HG03575 (cell line): ENCODE measurements around the gene SLITRK6.

Source experiments
- ATAC-seq: cut with Tn5 transposase; IDR thresholded peaks from one replicate; pipeline ENCODE4 v1.9.1; 2021; ENCODE audit not compliant: unreplicated experiment, insufficient number of reproducible peaks, low FRiP score; ENCODE audit errors: extremely low read depth

SLITRK6 gene, protein sequence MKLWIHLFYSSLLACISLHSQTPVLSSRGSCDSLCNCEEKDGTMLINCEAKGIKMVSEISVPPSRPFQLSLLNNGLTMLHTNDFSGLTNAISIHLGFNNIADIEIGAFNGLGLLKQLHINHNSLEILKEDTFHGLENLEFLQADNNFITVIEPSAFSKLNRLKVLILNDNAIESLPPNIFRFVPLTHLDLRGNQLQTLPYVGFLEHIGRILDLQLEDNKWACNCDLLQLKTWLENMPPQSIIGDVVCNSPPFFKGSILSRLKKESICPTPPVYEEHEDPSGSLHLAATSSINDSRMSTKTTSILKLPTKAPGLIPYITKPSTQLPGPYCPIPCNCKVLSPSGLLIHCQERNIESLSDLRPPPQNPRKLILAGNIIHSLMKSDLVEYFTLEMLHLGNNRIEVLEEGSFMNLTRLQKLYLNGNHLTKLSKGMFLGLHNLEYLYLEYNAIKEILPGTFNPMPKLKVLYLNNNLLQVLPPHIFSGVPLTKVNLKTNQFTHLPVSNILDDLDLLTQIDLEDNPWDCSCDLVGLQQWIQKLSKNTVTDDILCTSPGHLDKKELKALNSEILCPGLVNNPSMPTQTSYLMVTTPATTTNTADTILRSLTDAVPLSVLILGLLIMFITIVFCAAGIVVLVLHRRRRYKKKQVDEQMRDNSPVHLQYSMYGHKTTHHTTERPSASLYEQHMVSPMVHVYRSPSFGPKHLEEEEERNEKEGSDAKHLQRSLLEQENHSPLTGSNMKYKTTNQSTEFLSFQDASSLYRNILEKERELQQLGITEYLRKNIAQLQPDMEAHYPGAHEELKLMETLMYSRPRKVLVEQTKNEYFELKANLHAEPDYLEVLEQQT

DNA sequence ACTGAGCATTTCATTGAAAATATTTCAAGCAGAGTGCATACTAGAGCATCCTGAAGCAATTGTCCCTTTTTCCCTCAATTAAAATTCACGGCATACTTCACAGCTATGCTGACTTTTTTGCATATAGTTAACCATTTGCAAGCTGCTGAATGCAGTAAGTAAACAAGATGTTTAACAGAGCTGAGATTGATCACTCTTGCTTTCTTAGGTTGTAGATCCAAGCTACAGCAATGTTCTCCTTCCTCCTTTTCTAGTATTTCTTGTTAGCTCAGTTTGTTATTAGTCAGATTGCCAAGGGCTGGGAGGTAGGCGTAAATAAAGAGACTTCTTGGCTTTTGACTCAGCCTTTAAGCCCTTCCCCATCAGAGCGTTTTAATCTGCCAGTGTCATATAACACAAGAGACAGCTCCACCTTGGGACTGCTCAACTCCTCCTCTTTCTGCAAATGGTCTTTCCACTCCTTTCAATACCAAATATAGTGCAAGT is at the start of gene SLITRK6:
Gene SLITRK6, minus strand, starts transcription at position 323 of the 486 bp plus-strand sequence. CDS start 2,911 bp downstream, outside the sequence.
- no peak for ATAC-seq

DNA sequence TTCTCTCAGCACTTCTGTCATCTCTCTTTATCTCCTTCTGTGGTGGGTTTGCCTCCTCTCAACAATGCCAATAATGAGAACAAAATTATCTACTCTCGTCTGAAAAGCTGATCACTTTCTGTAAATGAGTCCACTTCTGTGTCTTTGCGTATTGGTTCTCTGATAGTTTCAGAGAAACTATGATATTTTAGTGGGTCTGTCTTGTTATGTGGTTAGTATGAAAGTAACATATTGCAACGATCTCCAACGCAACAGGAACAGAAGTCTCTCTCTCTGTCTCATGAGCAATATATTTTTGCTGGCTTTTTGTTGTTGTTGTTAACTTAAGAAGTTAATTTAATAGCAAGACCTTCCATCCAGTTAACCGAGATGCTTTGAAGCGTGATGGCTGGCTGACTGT is 47.8 kb upstream of the SLITRK6 start:
- no peak for ATAC-seq

DNA sequence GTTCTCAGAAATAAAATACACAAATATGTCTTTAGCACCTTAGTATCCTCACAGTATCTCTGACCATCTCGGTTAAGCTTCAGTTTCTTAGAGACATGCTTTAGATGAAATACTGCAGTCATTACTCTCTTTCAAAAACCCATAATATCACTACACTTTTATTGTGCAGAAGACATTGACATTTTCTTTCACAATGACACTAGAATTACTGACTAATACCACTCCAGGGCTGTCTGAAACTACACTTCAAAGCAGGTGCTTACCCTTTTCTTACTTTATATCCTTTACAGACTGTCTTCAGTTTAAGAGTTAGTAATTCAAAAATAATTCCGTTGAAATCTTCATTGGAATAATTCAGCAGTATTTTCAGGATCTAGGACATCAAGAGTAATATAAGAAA is 42.2 kb upstream of the SLITRK6 start:
- ATAC-seq, result no peak

DNA sequence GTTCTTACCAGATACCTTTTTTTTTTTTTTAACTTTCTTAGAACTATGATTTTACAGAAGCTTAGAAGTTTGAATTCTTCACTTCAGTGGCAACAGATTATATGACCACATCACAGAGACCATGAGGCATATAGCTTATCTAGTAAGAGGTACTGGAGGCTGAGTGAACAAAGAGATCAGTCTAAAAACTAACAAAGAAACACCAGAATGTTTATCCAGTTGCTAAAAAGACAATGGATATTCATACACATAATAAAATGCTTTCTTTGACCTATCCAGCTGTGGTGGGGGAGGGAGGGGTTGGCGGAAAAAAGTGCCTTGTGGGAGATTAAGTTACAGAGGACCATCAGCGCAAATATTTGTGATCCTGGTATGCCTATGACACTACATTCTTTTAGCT is 34.7 kb upstream of the SLITRK6 start:
- ATAC-seq, result no peak

DNA sequence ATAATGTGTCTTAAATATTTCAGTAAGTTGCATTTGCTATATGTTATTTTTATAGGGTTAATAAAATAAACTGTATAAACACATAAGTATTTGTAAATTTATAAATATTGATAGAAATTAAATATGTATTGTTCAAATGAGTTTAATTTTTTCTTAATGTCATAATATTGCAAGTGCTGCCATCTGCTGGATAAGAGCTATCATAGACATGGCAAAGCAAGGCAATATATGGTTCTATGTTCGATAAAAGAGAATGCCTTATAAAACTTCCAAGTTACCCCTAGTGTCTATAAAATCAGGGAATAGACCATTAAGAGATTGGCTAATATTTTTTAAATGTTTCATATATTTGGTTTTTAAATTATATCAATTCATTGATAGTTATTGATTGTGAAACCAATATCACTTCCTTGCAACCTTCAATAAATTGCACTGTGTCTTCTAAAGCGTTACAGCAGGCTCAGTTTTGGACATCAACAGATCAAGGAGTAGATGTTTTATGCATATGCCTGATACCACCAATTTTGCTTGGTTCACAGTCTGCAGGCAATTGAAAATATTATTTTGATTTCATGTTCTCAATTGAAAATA is 29.0 kb upstream of the SLITRK6 start:
- ATAC-seq, result no peak

DNA sequence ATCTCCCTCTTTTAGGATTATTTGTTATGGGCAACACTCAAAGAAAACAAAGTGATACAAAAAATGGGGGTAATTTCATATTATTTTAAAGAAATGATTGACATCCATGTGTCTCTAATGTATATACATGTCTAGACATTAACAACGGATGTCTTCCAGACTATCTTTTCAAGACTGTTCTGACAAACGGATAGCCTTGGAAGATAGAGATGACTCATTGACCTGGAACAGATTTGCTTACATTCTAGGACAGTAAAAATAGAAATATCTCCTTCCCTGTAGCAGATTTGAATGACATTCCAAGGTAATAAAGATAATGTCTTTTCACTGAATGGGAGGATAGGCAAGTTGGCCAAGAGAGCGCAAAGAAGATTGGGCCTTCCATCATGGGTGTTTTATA is 26.2 kb upstream of the SLITRK6 start:
- no peak for ATAC-seq

DNA sequence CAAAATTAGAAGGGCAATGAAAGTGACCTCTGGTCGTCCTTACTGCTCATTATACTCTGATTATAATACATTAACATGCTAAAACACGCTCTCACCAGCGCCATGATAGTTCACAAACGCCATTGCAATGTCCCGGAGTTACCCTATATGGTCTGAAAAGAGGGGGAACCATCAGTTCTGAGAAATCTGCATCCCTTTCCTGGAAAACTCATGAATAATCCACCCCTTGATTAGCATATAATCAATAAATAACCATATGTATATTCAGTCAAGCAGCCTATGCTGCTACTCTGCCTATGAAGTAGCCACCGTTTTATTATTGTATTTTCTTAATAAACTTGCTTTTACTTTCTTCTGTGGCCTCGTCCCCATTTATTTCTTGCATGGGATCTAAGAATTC is 24.6 kb upstream of the SLITRK6 start:
- no peak for ATAC-seq

DNA sequence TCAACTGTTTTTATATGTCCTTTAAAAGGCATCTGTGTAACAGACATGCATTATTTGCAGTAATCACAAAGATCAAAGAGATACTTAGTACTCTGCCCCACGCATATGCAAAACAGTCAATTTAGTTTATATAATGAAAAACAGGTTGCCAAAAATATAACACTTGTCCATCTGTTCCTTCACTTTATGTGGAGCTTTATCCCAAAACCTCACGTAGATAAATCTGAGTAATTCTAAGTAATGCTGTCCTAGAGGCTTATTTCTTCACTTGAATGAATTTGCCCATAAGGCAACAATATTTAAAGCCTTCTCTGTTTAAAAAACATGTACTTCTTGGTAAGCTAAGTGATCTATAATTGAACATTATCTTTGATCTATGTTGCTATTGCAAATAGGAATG is 20.3 kb upstream of the SLITRK6 start:
- no peak for ATAC-seq

DNA sequence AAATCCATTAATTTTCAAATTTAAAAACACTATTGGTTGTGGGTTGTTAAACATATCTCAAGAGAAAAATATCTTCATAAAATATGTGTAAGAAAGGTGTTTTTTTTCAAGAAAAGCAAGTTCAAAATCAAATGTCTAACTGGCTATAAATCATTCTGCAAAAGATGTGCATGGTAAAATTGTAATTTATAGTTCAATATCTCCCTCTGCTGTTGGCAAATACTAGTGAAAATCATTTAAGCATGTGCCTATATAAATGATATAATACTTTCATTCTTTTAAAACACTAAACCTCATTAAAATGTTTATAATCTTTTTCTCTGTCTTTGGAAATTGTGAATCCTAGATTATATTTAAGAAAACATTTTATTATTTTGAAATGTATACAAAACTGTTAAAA is 17.2 kb upstream of the SLITRK6 start:
- ATAC-seq, result no peak

DNA sequence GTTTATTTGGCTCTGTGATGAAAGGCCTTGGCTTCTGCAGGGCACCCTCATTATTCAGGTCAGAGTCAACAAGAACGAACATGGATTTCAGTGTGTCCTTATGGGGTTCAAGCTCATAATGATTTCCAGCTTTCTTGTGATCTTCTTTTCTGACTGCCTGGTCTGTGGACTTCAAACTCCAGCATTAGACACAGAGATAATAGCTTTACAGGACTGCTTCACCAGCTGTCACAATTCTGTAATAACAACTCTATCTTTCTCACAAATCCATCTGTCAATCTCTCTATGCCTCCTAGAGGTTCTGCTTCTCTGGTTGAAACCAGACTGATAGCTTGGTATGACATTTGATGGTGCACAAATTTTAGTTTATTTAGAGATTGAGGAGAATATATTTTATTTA is 13.1 kb upstream of the SLITRK6 start:
- ATAC-seq, result no peak

DNA sequence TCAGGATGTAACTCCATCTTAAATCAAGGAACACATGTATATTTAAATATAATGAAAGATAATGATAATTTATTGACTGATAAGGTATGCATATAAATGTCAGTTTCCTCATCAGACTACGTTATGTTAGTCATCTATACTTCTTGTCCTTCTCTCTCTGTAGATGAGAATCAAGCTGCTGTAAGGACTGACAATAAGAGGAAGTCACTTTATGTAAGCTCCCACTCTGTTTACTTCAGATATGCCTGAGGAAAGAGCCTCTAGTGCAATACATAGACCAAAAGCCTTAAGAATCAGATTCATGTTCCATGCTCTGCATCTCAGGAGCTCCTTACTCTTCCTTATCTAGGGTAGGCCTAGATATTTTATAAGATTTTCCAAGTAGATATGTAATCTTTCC is 9.6 kb upstream of the SLITRK6 start:
- no peak for ATAC-seq

DNA sequence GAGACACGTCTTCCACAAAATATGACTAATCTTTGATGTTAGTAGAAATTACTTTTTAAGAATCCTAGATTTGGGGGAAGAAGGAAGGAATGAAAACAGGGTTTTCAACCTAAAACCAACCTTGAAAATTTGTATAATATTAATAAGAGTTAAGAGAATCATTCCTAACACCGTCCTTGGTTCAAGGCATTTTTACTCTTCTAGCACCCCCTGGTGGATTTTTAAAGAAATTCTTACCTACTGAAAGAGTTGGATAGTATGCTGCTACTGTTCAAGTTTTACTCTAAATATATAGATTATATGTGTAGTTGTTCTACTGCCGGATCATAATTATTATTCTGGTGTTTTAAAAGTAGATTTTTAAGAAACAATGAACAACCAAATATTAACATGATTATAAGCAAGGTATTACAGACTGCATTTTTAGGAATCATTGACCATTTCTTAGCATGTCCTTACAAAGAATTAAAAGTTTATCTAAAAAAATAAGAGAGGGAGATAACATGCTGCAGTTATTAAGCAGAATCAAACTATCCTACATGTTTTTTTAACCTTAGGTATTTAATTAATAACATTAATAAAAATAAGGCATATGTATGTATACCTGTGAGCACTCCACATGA is 7.4 kb upstream of the SLITRK6 start:
- no peak for ATAC-seq

DNA sequence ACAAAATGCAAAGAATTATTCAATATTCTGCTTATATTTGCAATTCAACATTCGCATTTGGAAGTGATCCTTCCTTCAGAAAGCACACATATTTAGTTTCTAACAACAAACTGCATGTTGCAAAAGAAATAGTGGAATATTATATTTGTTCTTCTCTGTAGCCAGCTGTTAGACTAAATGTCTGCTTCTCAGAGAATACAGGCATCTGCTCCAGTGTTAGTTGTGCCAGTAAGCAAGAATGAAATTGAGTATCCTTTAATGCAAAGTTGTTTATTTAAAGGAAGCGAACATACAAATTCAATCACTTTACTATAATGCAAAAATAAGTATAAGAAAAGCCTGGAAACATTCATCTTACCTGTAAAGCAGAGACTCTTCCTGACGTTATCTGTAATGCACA is 663 bp downstream of the SLITRK6 start:
- no peak for ATAC-seq

DNA sequence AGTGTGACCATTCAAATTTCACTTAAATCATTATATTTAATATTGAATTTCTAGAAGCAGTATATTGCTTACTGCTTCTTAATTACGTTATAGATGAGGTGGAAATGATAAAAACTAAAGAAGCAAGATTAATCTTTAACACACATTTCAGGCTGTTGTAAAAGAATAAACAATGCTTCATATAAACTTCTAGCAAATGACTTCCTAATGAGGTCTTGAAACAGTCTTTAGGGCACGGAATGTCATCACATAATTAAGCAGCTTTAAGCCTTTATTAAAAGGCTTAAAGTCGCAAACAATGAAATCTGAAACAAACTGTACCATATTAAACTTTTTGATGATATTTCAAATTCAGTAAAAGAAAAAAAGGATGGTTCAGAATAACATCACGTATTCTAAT is 1.9 kb downstream of the SLITRK6 start:
- ATAC-seq, result no peak

DNA sequence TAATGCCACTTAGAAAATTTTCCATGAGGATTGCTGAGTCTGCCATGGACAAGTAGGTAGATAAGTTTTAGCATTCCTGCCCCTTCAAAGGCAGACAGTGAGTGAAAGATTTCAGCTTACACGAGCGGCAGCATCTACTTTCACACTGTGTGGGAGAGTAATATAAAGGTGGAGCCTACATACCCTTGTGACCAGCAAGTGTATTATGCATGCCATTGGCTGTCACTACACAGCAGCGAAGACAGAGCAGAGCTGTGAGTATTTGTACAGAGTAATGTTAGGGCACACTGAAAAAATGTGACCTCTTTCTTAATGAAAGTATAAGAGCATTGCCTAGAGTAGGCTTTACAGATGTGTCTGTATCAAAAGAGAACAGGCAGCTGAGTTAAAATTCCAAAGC is 14.0 kb downstream of the SLITRK6 start:
- ATAC-seq, result no peak

DNA sequence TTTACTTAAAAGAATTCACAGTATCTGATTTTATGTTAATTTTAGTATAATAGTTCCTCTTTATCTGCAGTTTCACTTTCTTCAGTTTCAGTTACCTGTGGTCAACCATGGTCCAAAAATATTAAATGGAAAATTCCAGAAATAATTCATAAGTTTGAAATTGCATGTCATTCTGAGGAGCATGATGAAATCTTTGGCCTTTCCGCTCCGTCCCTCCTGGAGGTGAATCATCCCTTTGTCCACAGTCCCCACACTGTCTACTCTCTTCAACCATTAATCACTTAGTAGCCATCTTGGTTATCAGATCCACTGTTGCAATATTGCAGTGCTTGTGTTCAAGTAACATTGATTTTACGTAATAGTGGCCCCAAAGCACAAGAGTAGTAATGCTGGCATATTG is 26.9 kb downstream of the SLITRK6 start:
- ATAC-seq, result no peak

DNA sequence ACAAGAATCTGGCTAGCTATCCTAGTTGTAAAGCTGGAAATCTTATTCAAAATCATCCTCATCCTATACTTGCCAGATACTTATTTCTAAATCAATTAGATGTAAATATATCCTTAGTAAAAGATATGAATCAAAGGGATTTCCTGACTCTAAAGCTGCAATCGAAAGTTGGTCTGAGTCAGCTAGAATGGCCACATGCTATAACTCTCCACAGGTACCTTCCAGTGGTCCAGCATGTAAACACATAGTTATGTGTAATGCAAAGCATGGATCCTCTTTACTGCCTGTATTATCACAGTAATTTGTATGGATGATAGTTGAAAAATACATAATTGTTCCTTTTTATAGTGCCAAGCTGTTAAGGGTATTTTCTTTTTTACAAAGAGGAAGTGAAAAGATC is 27.4 kb downstream of the SLITRK6 start:
- no peak for ATAC-seq

DNA sequence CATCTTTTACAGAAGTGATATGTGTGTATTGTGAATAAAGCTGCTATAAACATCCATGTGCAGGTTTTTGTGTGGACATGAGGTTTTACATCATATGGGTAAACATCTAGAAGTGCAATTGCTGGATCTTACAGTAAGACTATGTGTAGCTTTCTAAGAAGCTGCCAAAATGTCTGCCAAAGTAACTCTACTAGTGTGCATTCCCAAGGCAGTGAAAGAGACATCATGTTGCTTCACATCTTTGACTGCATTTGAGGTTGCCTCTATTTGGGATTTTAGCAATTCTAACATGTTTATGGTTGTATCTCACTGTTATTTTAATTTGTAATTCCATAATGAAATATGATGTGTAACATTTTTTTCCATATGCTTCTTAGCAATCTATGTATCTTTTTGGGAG is 30.3 kb downstream of the SLITRK6 start:
- no peak for ATAC-seq

DNA sequence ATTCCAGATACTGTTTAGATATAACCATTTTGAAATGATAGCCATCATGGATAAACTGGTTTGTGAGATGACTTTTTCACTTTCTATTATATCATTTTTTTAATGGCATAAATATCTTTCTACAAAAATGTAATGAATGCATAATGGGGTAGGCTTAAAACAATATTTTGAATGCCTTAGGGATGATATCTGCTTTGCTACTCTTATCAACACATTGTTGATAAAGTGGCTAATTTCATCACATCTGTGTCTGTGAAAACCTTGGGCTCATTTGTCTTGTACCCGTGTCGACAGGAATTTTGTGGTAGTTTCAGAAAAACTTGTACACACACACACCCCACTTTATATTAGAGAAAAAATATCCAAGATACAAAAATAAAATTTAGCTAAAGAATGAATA is 44.1 kb downstream of the SLITRK6 start:
- ATAC-seq, result no peak
